EH (cell line): ENCODE results near the gene TOP1.
"Not testable (repeated sequence)": the region's sequence is repeated elsewhere in the genome, so short reads cannot be mapped to it uniquely, and the experiment has no call there.

Experiments used
- DNase-seq: peaks from one replicate; pipeline ENCODE4 v3.0.0-alpha.2; 2015; ENCODE audit warnings: low read depth

TOP1 gene

GRCh38 chr20:41095110-41095969, 66.7 kb downstream of the TOP1 start:
- peak; percentile 67 for DNase-seq

- DNase-seq, result peak; percentile 83
Measured at GRCh38 chr20:41098703-41099250, 70.2 kb downstream of the TOP1 start.

GRCh38 chr20:41100001-41100480, 71.4 kb downstream of the TOP1 start:
- peak; percentile 36 for DNase-seq

- DNase-seq, result no peak
Measured at GRCh38 chr20:41101660-41102059, 73.0 kb downstream of the TOP1 start.

GRCh38 chr20:41108531-41108930, 79.9 kb downstream of the TOP1 start:
- DNase-seq, result no peak

GRCh38 chr20:41110012-41110411, 81.4 kb downstream of the TOP1 start:
- DNase-seq, result no peak

- DNase-seq, result no peak
Measured at GRCh38 chr20:41110930-41111577, 82.4 kb downstream of the TOP1 start.

- DNase-seq, result no peak
Measured at GRCh38 chr20:41111578-41111951, 82.9 kb downstream of the TOP1 start.

- DNase-seq, result no peak
Measured at GRCh38 chr20:41116282-41116956, 87.8 kb downstream of the TOP1 start.

GRCh38 chr20:41118159-41118558, 89.5 kb downstream of the TOP1 start:
- not testable (repeated sequence) for DNase-seq

GRCh38 chr20:41118632-41119031, 90.0 kb downstream of the TOP1 start:
- DNase-seq, result peak; percentile 34

- DNase-seq, result no peak
Measured at GRCh38 chr20:41119614-41120561, 91.3 kb downstream of the TOP1 start.

- DNase-seq, result no peak
Measured at GRCh38 chr20:41121399-41121798, 92.8 kb downstream of the TOP1 start.

- DNase-seq, result no peak
Measured at GRCh38 chr20:41123631-41124030, 95.0 kb downstream of the TOP1 start.

GRCh38 chr20:41124451-41125094, 96.0 kb downstream of the TOP1 start:
- DNase-seq, result no peak

GRCh38 chr20:41125530-41126457, 97.2 kb downstream of the TOP1 start:
- DNase-seq, result no peak

- no peak for DNase-seq
Measured at GRCh38 chr20:41126719-41127118, 98.1 kb downstream of the TOP1 start.

GRCh38 chr20:41128317-41128716, 99.7 kb downstream of the TOP1 start:
- DNase-seq, result not testable (repeated sequence)

GRCh38 chr20:41131594-41132387, 103.2 kb downstream of the TOP1 start:
- DNase-seq, result no peak
